Measurements from ENCODE around the gene KCTD17.

Gene KCTD17

GRCh38 chr22:37080438-37080837 is 28.9 kb downstream of the KCTD17 start:
- no peak for DNase-seq

- DNase-seq, result no peak
Observed at GRCh38 chr22:37080838-37081237, 29.3 kb downstream of the KCTD17 start.

GRCh38 chr22:37082251-37082873 is 30.8 kb downstream of the KCTD17 start:
- no peak for DNase-seq

- DNase-seq, result no peak
Observed at GRCh38 chr22:37083914-37084313, 32.4 kb downstream of the KCTD17 start.

- no peak for DNase-seq
Observed at GRCh38 chr22:37084385-37084784, 32.8 kb downstream of the KCTD17 start.

- DNase-seq, result no peak
Observed at GRCh38 chr22:37086184-37086583, 34.6 kb downstream of the KCTD17 start.

GRCh38 chr22:37088108-37088605 is 36.6 kb downstream of the KCTD17 start:
- DNase-seq, result no peak

GRCh38 chr22:37088750-37089408 is 37.3 kb downstream of the KCTD17 start:
- DNase-seq, result no peak

GRCh38 chr22:37089434-37089833 is 37.9 kb downstream of the KCTD17 start:
- no peak for DNase-seq

- no peak for DNase-seq
Observed at GRCh38 chr22:37090920-37091695, 39.6 kb downstream of the KCTD17 start.

GRCh38 chr22:37091994-37092393 is 40.5 kb downstream of the KCTD17 start:
- DNase-seq, result no peak

GRCh38 chr22:37092997-37093396 is 41.5 kb downstream of the KCTD17 start:
- DNase-seq, result no peak

- no peak for DNase-seq
Observed at GRCh38 chr22:37094239-37094638, 42.7 kb downstream of the KCTD17 start.

GRCh38 chr22:37095113-37095512 is 43.6 kb downstream of the KCTD17 start:
- DNase-seq, result no peak

GRCh38 chr22:37097346-37097745 is 45.8 kb downstream of the KCTD17 start:
- no peak for DNase-seq

- no peak for DNase-seq
Observed at GRCh38 chr22:37098976-37099591, 47.5 kb downstream of the KCTD17 start.

GRCh38 chr22:37100589-37101127 is 49.1 kb downstream of the KCTD17 start:
- no peak for DNase-seq

GRCh38 chr22:37101311-37102066 is 49.9 kb downstream of the KCTD17 start:
- no peak for DNase-seq

- DNase-seq, result no peak
Observed at GRCh38 chr22:37103151-37103550, 51.6 kb downstream of the KCTD17 start.

- DNase-seq, result no peak
Observed at GRCh38 chr22:37103656-37104452, 52.3 kb downstream of the KCTD17 start.

- no peak for DNase-seq
Observed at GRCh38 chr22:37105154-37105553, 53.6 kb downstream of the KCTD17 start.
